A673 (cell line): ENCODE data around the gene ATP8A2. TPM values are rescaled to one million over a fixed set of nuclear protein-coding genes. Genes with fewer than 3 reads are reported as not detected.

Experiments used
- BruUV-seq: library from RNA; stranded (reverse); fragments of 400-500 nt; replicated peaks from 2 replicates; lab custom pipeline; 2021; lab: Mats Ljungman, UMichigan
- CTCF ChIA-PET: fragments of 300-600 bp; sonication (Branson Sonifier 250); formaldehyde crosslinking; loops from one replicate; lab custom pipeline; 2022; ENCODE audit warnings: antibody characterized with exemption; lab: Charles Lee
- POLR2A ChIA-PET: fragments of 300-600 bp; sonication (Branson Sonifier 250); formaldehyde crosslinking; loops from one replicate; lab custom pipeline; 2022; ENCODE audit warnings: antibody characterized with exemption; ENCODE audit not compliant: low non-redundant PET; lab: Charles Lee
- DNase-seq: peaks from one replicate; pipeline ENCODE4 v3.0.0-alpha.2; 2015; ENCODE audit warnings: low spot score
- H3K27ac ChIP-seq: fragments of 200-600 bp; sonication (generic); 2 replicates; pipeline ENCODE4 v1.5.1; 2016; ENCODE audit warnings: mixed run types, low read depth, mild to moderate bottlenecking, mixed read lengths, antibody characterized with exemption, low read length; ENCODE audit not compliant: poor library complexity, severe bottlenecking
- H3K27me3 ChIP-seq: fragments of 200-600 bp; sonication (generic); replicated peaks from 2 replicates; pipeline ENCODE4 v1.6.1; 2017; ENCODE audit warnings: mixed run types, low read depth, mild to moderate bottlenecking, mixed read lengths, antibody characterized with exemption, low read length; ENCODE audit not compliant: insufficient read depth, poor library complexity
- H3K36me3 ChIP-seq: fragments of 200-600 bp; sonication (generic); 2 replicates; pipeline ENCODE4 v1.6.1; 2016; ENCODE audit warnings: mixed run types, mild to moderate bottlenecking, mixed read lengths, antibody characterized with exemption, low read length; ENCODE audit not compliant: insufficient read depth, poor library complexity, severe bottlenecking
- H3K4me1 ChIP-seq: fragments of 200-600 bp; sonication (generic); 2 replicates; pipeline ENCODE4 v1.6.1; 2017; ENCODE audit warnings: mixed run types, mild to moderate bottlenecking, mixed read lengths, antibody characterized with exemption, low read length; ENCODE audit not compliant: insufficient read depth, poor library complexity, severe bottlenecking
- H3K4me3 ChIP-seq: fragments of 200-600 bp; sonication (generic); 2 replicates; pipeline ENCODE4 v1.5.1; 2016; ENCODE audit warnings: low read depth, mixed run types, mild to moderate bottlenecking, mixed read lengths, low read length; ENCODE audit not compliant: poor library complexity, severe bottlenecking
- H3K9me3 ChIP-seq: fragments of 200-600 bp; sonication (generic); 2 replicates; pipeline ENCODE4 v1.6.1; 2016; ENCODE audit warnings: mixed run types, low read depth, mild to moderate bottlenecking, mixed read lengths, antibody characterized with exemption, low read length; ENCODE audit not compliant: poor library complexity, severe bottlenecking
- EZH2 ChIP-seq: fragments of 200-600 bp; sonication (generic); IDR thresholded peaks from 2 replicates; pipeline ENCODE4 v1.6.1; 2017; ENCODE audit warnings: borderline replicate concordance, low read depth, mild to moderate bottlenecking, mixed read lengths, antibody characterized with exemption, low read length; ENCODE audit not compliant: poor library complexity, severe bottlenecking
- intact Hi-C: fragments of 100-400 bp; cut with micrococcal nuclease; formaldehyde crosslinking; loops from one replicate; pipeline ENCODE4 v1.10.0; 2022; ENCODE audit not compliant: unreplicated experiment
- total RNA-seq: library from RNA; stranded (reverse); gene quantifications from 2 replicates; pipeline ENCODE4 v1.2.3, GENCODE V29; 2021
- TF ChIP-seq, protein P1 (sequence below): fragments of 300-800, 200-600 bp; sonication (generic); conservative IDR thresholded peaks from 2 replicates; pipeline ENCODE4 v1.5.1; 2017; ENCODE audit warnings: low read depth, mild to moderate bottlenecking, antibody characterized with exemption, low read length, moderate library complexity, mixed read lengths

ATP8A2 gene
- total RNA-seq, 1 experiment from 2014 or later: 0.92 TPM

- Histone ChIP-seq H3K4me3 (no peak overlapping the region), H3K27me3 (no peaks in the 10 kb centered on the region), H3K36me3 (no peaks in the 10 kb centered on the region), H3K9me3 (no peaks in the 10 kb centered on the region), H3K4me1 (peaks cover 38% of the 10 kb centered on the region), H3K27ac (no peak overlapping the region)
- DNase-seq: peak; percentile 55
- ChIA-PET POLR2A (no interaction called here), CTCF (no interaction called here)
- intact Hi-C loops: no loop called here
- BruUV-seq: no TSS peak
- TF ChIP-seq, protein P1, sequence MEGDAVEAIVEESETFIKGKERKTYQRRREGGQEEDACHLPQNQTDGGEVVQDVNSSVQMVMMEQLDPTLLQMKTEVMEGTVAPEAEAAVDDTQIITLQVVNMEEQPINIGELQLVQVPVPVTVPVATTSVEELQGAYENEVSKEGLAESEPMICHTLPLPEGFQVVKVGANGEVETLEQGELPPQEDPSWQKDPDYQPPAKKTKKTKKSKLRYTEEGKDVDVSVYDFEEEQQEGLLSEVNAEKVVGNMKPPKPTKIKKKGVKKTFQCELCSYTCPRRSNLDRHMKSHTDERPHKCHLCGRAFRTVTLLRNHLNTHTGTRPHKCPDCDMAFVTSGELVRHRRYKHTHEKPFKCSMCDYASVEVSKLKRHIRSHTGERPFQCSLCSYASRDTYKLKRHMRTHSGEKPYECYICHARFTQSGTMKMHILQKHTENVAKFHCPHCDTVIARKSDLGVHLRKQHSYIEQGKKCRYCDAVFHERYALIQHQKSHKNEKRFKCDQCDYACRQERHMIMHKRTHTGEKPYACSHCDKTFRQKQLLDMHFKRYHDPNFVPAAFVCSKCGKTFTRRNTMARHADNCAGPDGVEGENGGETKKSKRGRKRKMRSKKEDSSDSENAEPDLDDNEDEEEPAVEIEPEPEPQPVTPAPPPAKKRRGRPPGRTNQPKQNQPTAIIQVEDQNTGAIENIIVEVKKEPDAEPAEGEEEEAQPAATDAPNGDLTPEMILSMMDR: no peak
- no peak for TF ChIP-seq EZH2
Measured at GRCh38 chr13:25585000-25585399, 213.2 kb downstream of the ATP8A2 start.

GRCh38 chr13:25587326-25587980 lies 215.7 kb downstream of the ATP8A2 start:
- Histone ChIP-seq H3K27ac (peak overlapping the region; percentile 32), H3K27me3 (no peaks in the 10 kb centered on the region), H3K4me3 (no peak overlapping the region), H3K4me1 (peaks cover 32% of the 10 kb centered on the region), H3K36me3 (no peaks in the 10 kb centered on the region), H3K9me3 (no peaks in the 10 kb centered on the region)
- no TSS peak for BruUV-seq
- CTCF ChIA-PET: no interaction called here
- TF ChIP-seq, protein P1: no peak
- TF ChIP-seq EZH2: no peak
- POLR2A ChIA-PET: no interaction called here
- intact Hi-C loops: no loop called here
- DNase-seq: peak; percentile 53

DNA sequence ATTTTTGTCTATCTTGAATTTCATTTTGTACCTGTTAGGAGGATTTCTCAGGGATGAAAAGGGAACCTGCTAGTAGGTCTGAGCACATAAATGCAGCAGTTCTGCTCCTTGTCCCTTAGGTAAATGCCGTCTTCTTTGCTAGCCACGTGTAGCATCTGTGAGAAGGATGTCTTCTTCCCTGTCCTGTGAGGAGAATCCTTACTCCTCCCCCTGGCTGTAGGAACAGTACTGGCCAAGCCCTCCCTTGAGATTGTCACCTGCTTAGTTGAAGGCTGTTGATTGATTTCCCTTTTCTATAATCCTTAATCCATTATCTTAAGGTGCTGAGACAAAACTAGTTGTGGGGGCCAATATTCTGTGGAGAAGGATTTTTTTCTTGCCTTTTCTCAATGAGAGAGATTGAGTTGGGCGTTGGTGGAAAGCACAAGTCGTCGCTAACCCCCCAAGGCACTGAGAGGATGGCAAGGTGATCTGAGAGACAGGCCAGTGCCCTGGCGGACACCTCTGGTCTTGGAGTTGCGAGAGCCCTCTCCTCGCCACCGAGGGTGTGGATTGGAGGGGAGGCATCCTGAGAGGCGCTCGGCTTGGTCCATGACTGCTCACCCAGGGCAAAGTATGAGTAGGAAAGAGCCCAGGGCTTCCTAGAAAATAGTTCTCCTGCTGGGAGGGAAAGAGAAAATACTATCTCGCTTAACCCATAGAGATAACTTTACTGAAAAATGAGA lies 216.7 kb downstream of the ATP8A2 start:
- no peak overlapping the region for H3K27ac ChIP-seq
- CTCF ChIA-PET: no interaction called here
- H3K4me3 ChIP-seq: no peak overlapping the region
- intact Hi-C loops: no loop called here
- H3K4me1 ChIP-seq: peaks cover 32% of the 10 kb centered on the region
- H3K9me3 ChIP-seq: no peaks in the 10 kb centered on the region
- no peaks in the 10 kb centered on the region for H3K27me3 ChIP-seq
- no peak for DNase-seq
- H3K36me3 ChIP-seq: no peaks in the 10 kb centered on the region
- POLR2A ChIA-PET: no interaction called here
- TF ChIP-seq EZH2: no peak
- TF ChIP-seq, protein P1: no peak
- no TSS peak for BruUV-seq
